GM18502 (cell line): ENCODE measurements around the gene SLC6A4.
A peak's percentile ranks its signal among the peaks of the same experiment; 100 is the strongest.
"Not testable (repeated sequence)": the region's sequence is repeated elsewhere in the genome, so short reads cannot be mapped to it uniquely, and the experiment has no call there.

Source experiments
- ATAC-seq: cut with Tn5 transposase; IDR thresholded peaks from one replicate; pipeline ENCODE4 v1.9.1; 2021; ENCODE audit warnings: mild to moderate bottlenecking; ENCODE audit not compliant: unreplicated experiment, poor library complexity

SLC6A4 gene

GRCh38 chr17:30187573-30187972 is 47.9 kb downstream of the SLC6A4 start:
- ATAC-seq = no peak

- no peak for ATAC-seq
These were observed 48.7 kb downstream of the SLC6A4 start for GRCh38 chr17:30186761-30187160.

DNA sequence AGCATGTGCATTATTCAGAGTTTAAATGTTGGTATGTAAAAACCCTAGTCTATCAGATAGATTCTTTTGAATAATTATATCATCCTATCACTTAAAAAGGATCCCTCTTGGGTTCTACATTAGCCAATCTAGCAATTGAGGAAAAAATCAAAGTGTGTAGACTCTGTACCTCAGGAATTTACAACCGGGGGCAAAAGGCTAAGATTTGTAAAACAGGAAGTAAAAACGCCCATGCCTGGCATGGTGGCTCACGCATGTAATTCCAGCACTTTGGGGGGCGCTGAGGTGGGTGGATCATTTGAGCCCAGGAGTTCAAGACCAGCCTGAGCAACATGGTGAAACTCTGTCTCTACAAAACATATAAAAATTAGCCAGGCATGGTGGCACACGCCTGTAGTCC is 58.6 kb downstream of the SLC6A4 start:
- ATAC-seq = no peak

- ATAC-seq = no peak
These were observed 60.9 kb downstream of the SLC6A4 start for GRCh38 chr17:30174556-30174955.

GRCh38 chr17:30173649-30174048 is 61.8 kb downstream of the SLC6A4 start:
- ATAC-seq = peak; percentile 69

DNA sequence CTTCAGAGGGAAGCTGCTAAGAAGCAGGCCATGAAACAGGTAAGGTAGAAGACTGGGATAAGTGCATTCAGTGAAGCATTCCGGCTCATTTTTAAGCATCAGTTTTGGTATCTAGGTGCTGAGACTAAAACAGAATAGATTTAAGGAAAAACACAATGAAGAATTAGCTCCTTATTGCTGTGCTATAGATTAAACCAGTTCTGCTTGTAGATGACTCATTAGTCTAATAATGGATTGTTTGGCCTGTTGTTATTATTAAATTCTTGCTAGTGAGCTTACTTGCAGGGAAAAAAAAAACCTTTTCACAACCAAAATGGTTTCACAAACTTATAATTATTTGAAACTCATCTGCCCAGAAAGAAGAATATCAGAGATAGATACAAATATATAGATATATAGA is 62.9 kb downstream of the SLC6A4 start:
- no peak for ATAC-seq

DNA sequence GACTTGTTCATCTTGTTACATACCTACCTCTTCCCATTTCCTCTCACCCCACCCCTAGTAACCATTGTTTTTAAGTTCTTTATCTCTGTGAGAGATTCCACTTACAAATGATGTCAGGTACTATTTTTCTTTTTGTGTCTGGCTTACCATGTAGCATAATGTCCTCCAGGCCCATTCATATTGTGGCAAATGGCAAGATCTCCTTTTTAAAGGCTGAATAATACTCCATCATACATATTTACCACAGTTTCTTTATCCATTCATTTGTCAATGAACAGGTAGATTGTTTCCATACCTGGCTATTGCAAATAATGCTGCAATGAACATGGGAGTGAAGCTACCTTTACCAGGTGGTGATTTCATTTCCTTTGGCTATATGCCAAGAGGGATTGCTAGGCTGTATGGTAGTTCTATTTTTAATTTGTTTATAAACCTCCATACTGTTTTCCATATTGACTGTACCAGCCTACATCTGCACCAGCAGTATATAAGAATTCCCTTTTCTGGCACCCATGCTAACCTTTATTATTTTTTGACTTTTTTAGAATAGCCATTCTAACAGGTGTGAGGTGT is 65.0 kb downstream of the SLC6A4 start:
- no peak for ATAC-seq

DNA sequence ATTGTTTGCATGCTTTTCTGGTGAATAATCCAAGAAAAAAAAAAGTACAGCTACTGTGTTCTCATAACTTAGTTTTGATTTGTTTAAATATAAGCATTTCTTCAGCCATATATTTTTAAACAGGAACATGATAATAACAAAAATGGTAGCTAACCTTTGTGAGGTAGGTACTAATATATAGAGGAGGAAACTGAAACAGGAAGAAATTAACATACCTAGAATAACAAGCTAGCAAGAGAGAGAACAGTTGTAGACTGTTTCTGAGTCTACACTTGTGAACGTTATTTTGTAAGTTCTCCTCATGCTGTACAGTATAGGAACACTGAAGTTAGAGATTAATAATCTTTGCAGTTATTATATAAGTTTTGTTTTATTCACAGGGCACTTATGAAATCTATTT is 69.5 kb downstream of the SLC6A4 start:
- ATAC-seq = no peak

- ATAC-seq = no peak
These were observed 70.3 kb downstream of the SLC6A4 start for GRCh38 chr17:30165147-30165546.

DNA sequence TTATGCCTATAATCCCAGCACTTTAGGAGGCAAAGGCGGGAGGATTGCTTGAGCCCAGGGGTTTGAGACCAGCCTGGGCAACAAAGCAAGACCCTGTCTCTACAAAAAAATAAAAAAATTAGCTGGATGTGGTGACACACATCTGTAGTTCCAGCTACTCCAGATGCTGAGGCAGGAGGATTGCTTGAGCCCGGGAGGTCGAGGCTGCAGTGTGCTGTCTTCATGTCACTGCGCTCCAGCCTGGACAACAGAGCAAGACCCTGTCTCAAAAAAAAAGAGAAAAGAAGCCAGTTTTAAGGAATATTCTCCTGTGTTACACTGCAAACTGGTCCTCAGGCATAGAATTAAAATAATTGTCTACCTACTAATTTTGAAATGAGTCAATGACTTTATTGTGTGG is 71.0 kb downstream of the SLC6A4 start:
- ATAC-seq = no peak

DNA sequence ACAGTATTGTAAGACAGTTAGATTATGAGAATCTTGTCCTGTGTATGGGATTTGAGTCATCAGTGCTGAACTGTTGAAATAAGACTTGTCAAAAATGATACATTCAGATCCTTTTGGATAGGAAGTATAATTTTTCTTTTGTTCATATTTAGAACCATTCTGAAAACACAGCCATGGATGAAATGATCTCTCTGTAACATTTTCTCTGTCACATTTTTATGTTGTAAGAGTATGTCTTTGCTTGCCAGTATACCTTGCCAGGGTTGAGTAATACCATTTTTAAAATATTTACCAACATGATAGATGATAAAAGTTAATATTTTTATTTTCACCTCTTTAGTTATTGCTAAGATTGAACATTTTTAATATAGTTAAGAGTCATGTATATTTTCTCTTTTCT is 73.9 kb downstream of the SLC6A4 start:
- ATAC-seq = no peak

- ATAC-seq = no peak
These were observed 74.9 kb downstream of the SLC6A4 start for GRCh38 chr17:30160419-30161172.

DNA sequence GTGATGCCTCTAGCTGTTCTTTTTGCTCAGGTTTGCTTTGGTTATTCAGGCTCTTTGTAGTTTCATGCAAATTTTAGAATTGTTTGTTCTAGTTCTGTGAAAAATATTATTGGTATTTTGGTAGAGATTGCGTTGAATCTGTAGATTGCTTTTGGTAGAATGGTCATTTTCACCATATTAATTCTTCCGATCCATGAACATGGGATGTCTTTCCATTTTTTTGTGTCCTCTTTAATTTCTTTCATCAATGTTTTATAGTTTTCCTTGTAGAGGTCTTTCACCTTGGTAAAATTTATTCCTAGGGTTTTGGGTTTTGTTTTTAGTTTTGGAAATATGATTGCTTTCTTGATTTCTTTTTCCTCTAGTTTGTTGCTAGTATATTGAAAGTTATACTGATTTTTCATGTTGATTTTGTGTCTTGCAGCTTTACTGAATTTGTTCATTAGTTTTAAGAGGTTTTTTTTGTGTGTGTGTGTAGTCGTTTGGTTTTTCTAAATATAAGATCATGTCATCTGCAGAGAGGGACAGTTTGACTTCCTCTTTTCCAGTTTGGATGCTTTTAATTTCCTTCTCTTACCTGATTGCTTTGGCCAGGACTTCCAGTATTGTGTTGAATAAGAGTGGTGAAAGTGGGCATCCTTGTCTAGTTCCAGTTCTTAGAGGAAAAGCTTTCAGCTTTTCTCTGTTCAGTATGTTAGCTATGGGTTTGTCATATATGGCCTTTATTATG is 76.4 kb downstream of the SLC6A4 start:
- no peak for ATAC-seq

GRCh38 chr17:30155389-30155788 is 80.1 kb downstream of the SLC6A4 start:
- ATAC-seq = no peak

DNA sequence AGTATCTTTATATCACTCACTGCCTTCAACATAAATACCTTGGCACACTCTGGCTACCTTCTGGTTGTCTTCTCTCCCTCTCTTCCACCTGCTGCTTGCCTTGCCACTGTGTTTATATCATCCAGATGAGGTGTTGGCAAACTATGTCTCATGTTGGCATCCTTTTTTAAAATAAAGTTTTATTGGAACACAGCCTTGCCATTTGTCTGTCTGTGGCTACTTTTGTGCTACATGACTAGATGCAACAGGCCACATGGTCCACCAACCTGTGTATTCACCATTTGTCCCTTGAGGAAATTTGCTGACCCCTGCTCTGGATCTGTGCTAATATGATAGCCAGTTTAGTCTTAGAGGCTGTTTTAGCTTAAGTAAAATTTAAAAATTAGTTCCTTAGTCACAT is 82.0 kb downstream of the SLC6A4 start:
- ATAC-seq = no peak

DNA sequence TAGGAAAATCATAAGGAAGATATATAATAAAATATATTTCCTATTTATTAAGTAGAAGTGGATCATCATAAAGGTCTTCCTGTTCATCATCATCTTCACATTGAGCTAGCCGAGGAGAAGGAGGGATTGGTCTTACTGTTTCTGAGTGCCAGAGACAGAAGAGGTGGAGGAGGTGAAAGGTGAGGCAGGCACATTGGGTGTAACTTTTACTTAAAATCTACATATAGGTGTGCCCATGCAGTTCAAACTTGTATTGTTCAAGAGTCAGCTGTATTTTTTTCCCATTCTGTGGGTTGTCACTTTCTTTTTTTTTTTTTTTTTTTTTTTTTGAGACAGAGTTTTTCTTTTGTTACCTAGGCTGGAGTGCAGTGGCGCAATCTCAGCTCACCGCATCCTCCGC is 84.0 kb downstream of the SLC6A4 start:
- ATAC-seq = no peak

- no peak for ATAC-seq
These were observed 87.1 kb downstream of the SLC6A4 start for GRCh38 chr17:30148376-30148775.

DNA sequence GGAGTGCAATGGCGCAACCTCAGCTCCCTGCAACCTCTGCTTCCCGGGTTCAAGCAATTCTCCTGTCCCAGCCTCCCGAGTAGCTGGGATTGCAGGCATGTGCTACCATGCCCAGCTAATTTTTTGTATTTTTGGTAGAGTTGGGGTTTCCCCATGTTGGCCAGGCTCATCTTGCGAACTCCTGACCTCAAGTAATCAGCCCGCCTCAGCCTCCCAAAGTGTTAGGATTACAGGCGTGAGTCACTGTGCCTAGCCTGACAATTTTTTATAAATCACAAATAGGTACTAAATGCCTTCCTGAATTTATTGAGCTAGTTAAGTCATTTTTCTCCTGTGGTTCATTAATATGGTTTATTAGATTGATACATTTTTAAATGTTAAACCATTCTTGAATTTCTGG is 87.6 kb downstream of the SLC6A4 start:
- not testable (repeated sequence) for ATAC-seq
